ENCODE data around the gene PSMB7. TPM values are rescaled to one million over a fixed set of nuclear protein-coding genes. Genes with fewer than 3 reads are reported as not detected.

Gene PSMB7
- total RNA-seq (10 to 100 TPM; 56.9 to 58.6 TPM), polyA plus RNA-seq (100 to 1,000 TPM; 168 to 226 TPM)

- Histone ChIP-seq H3K36me3 (ENCODE audit: insufficient read depth, low read length) (peaks cover 38% of the 10 kb centered on the region), H3K9me3 (ENCODE audit: control insufficient read depth in 1 of 2, low read length in 2 of 2) (peaks cover 0 to 4% of the 10 kb centered on the region in 2 donors), H3K27ac (ENCODE audit: low read depth, low read length) (peak within 1 kb of the TSS; percentile 72), H3K27me3 (ENCODE audit: insufficient read depth, low read length) (no peaks in the 10 kb centered on the region), H3K4me1 (ENCODE audit: insufficient read depth, low read length) (peaks cover 22% of the 10 kb centered on the region), H3K4me3 (ENCODE audit: low read length in 2 of 2) (peak within 1 kb of the TSS; percentile 67 to 98)
- peaks cover 0 to 2% (median 0%) of the 10 kb centered on the region in 8 donors for H3K9me3 Mint-ChIP-seq
- DNase-seq, result peak; percentile 95 to 97 (median 96)
- ChIA-PET POLR2A (ENCODE audit: partially characterized antibody) (interaction anchor here (0.7 to 1.1 kb wide), 4 partner anchors 9 to 29 kb away, joined by 3 read pairs; no protein-coding TSS in a partner anchor), CTCF (ENCODE audit: partially characterized antibody) (interaction anchor here (1.3 to 1.9 kb wide), 4 partner anchors 10 to 20 kb away, joined by 4 to 6 read pairs (median 5); no protein-coding TSS in a partner anchor)
- intact Hi-C loops (cut with micrococcal nuclease), result loop anchor here (10.0 kb wide), 1 partner anchor 160 kb away; the partner anchor contains the start of gene NEK6
- H3K27me3 Mint-ChIP-seq, result peaks cover 0 to 3% of the 10 kb centered on the region in 2 donors
- H3K36me3 Mint-ChIP-seq, result peaks cover 32 to 46% of the 10 kb centered on the region in 2 donors
- H3K4me1 Mint-ChIP-seq, result peaks cover 17 to 41% (median 23%) of the 10 kb centered on the region in 4 donors
- peak within 1 kb of the TSS; percentile 91 to 98 (median 98) for H3K27ac Mint-ChIP-seq
- H3K4me3 Mint-ChIP-seq, result peak within 1 kb of the TSS; percentile 95 to 99 (median 98)
Observed at GRCh38 chr9:124415102-124415851, at the start of gene PSMB7. Gene PSMB7, minus strand, starts transcription at chr9:124415442. Its CDS starts 17 bp downstream, at chr9:124415425.

DNA sequence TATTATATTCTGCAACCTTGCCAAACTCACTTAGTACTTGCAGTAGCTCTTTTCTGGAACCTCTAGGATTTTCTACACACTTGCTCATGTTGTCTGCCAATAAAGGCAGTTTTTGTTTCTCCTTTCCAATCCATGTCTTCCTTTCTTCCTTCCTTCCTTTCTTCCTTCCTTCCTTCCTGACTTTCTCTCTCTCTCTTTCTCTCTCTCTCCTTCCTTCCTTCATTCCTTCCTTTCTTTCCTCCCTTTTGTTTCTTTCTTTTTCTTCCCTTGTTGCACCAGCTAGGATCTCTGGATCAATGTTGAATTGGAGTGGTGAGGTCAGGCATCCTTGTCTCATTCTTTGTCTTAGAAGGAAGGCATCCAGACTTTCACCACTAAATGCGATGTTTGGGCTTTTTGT lies 47.5 kb upstream of the PSMB7 start:
- Histone ChIP-seq H3K4me3 (ENCODE audit: low read length in 2 of 2) (no peak overlapping the region), H3K36me3 (ENCODE audit: insufficient read depth, low read length) (no peaks in the 10 kb centered on the region), H3K27ac (ENCODE audit: low read depth, low read length) (no peak overlapping the region), H3K4me1 (ENCODE audit: insufficient read depth, low read length) (no peaks in the 10 kb centered on the region), H3K27me3 (ENCODE audit: insufficient read depth, low read length) (no peaks in the 10 kb centered on the region), H3K9me3 (ENCODE audit: control insufficient read depth in 1 of 2, low read length in 2 of 2) (no peaks in the 10 kb centered on the region)
- H3K9me3 Mint-ChIP-seq, result peaks cover 0 to 4% (median 0%) of the 10 kb centered on the region in 8 donors
- no peaks in the 10 kb centered on the region for H3K36me3 Mint-ChIP-seq
- intact Hi-C loops (cut with micrococcal nuclease), result no loop called here
- no peak for DNase-seq
- POLR2A ChIA-PET (ENCODE audit: partially characterized antibody), result no interaction called here
- no peak overlapping the region for H3K4me3 Mint-ChIP-seq
- CTCF ChIA-PET (ENCODE audit: partially characterized antibody), result interaction anchor here (1.4 kb wide), 1 partner anchor 9 kb away, joined by 3 read pairs; no protein-coding TSS in a partner anchor
- H3K27ac Mint-ChIP-seq, result no peak overlapping the region
- peaks cover 3 to 6% of the 10 kb centered on the region in 2 donors for H3K27me3 Mint-ChIP-seq
- no peaks in the 10 kb centered on the region for H3K4me1 Mint-ChIP-seq

- H3K4me1 ChIP-seq (ENCODE audit: insufficient read depth, low read length), result no peaks in the 10 kb centered on the region
- no peaks in the 10 kb centered on the region for H3K36me3 ChIP-seq (ENCODE audit: insufficient read depth, low read length)
- peaks cover 0 to 4% (median 0%) of the 10 kb centered on the region in 8 donors for H3K9me3 Mint-ChIP-seq
- CTCF ChIA-PET (ENCODE audit: partially characterized antibody), result no interaction called here
- no peak for DNase-seq
- no peaks in the 10 kb centered on the region for H3K9me3 ChIP-seq (ENCODE audit: control insufficient read depth in 1 of 2, low read length in 2 of 2)
- no peaks in the 10 kb centered on the region for H3K36me3 Mint-ChIP-seq
- H3K27me3 ChIP-seq (ENCODE audit: insufficient read depth, low read length), result no peaks in the 10 kb centered on the region
- no peak overlapping the region for H3K4me3 Mint-ChIP-seq
- H3K27ac ChIP-seq (ENCODE audit: low read depth, low read length), result no peak overlapping the region
- no peak overlapping the region for H3K4me3 ChIP-seq (ENCODE audit: low read length in 2 of 2)
- POLR2A ChIA-PET (ENCODE audit: partially characterized antibody), result no interaction called here
- intact Hi-C loops (cut with micrococcal nuclease), result no loop called here
- peaks cover 2 to 3% of the 10 kb centered on the region in 2 donors for H3K27me3 Mint-ChIP-seq
- H3K27ac Mint-ChIP-seq, result no peak overlapping the region
- no peaks in the 10 kb centered on the region for H3K4me1 Mint-ChIP-seq
Observed at GRCh38 chr9:124458441-124458840, 43.2 kb upstream of the PSMB7 start.

GRCh38 chr9:124457887-124458431 lies 42.7 kb upstream of the PSMB7 start:
- H3K9me3 Mint-ChIP-seq, result peaks cover 0 to 4% (median 0%) of the 10 kb centered on the region in 8 donors
- no peak for DNase-seq
- peaks cover 2 to 3% of the 10 kb centered on the region in 2 donors for H3K27me3 Mint-ChIP-seq
- H3K4me3 Mint-ChIP-seq, result no peak overlapping the region
- H3K36me3 Mint-ChIP-seq, result no peaks in the 10 kb centered on the region
- Histone ChIP-seq H3K4me1 (ENCODE audit: insufficient read depth, low read length) (no peaks in the 10 kb centered on the region), H3K9me3 (ENCODE audit: control insufficient read depth in 1 of 2, low read length in 2 of 2) (no peaks in the 10 kb centered on the region), H3K36me3 (ENCODE audit: insufficient read depth, low read length) (no peaks in the 10 kb centered on the region), H3K27ac (ENCODE audit: low read depth, low read length) (no peak overlapping the region), H3K27me3 (ENCODE audit: insufficient read depth, low read length) (no peaks in the 10 kb centered on the region), H3K4me3 (ENCODE audit: low read length in 2 of 2) (no peak overlapping the region)
- POLR2A ChIA-PET (ENCODE audit: partially characterized antibody), result no interaction called here
- no peak overlapping the region for H3K27ac Mint-ChIP-seq
- CTCF ChIA-PET (ENCODE audit: partially characterized antibody), result no interaction called here
- H3K4me1 Mint-ChIP-seq, result no peaks in the 10 kb centered on the region
- intact Hi-C loops (cut with micrococcal nuclease), result no loop called here

GRCh38 chr9:124457079-124457886 lies 42.0 kb upstream of the PSMB7 start:
- H3K4me1 Mint-ChIP-seq, result no peaks in the 10 kb centered on the region
- peaks cover 2 to 8% of the 10 kb centered on the region in 2 donors for H3K27me3 Mint-ChIP-seq
- Histone ChIP-seq H3K4me1 (ENCODE audit: insufficient read depth, low read length) (no peaks in the 10 kb centered on the region), H3K27me3 (ENCODE audit: insufficient read depth, low read length) (no peaks in the 10 kb centered on the region), H3K36me3 (ENCODE audit: insufficient read depth, low read length) (no peaks in the 10 kb centered on the region), H3K4me3 (ENCODE audit: low read length in 2 of 2) (no peak overlapping the region), H3K9me3 (ENCODE audit: control insufficient read depth in 1 of 2, low read length in 2 of 2) (no peaks in the 10 kb centered on the region), H3K27ac (ENCODE audit: low read depth, low read length) (no peak overlapping the region)
- ChIA-PET CTCF (ENCODE audit: partially characterized antibody) (no interaction called here), POLR2A (ENCODE audit: partially characterized antibody) (no interaction called here)
- intact Hi-C loops (cut with micrococcal nuclease), result no loop called here
- no peak overlapping the region for H3K27ac Mint-ChIP-seq
- H3K4me3 Mint-ChIP-seq, result no peak overlapping the region
- peaks cover 0 to 4% (median 0%) of the 10 kb centered on the region in 8 donors for H3K9me3 Mint-ChIP-seq
- no peak for DNase-seq
- no peaks in the 10 kb centered on the region for H3K36me3 Mint-ChIP-seq

DNA sequence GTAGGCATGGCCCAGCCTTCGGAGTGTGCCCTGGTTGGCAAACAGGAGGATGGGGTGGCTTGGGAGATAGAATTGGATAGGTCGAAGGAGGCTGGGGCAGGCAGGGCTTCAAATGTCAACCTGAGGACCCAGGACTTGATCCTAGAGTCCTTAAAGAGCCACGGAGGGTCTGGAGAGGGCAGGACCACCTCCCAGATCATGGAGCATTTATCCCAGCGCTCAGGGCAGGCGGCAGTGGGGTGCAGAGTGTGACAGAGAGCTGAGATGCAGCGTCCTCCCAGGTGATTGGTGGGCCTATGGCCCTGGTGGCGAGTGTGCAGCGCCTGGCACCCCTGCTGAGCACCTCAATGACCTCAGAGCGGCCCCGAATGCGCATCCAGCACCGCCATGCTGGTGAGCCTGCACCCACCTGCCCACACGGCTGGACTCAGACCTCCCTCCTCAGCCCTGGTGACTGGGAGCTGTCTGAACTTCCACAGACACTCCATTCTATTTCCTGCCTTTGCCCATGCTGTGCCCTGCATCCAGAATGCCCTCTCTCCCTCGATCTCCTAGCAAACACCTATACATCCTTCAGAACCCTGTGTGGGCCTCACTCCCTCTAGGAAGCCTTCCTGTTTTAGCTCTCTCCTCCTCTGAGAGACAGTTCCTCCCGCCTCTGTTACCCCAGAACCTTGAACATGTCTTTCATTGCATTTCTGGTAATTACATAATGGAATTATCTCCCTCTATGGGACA lies 41.3 kb upstream of the PSMB7 start:
- Histone ChIP-seq H3K27ac (ENCODE audit: low read depth, low read length) (no peak overlapping the region), H3K4me1 (ENCODE audit: insufficient read depth, low read length) (no peaks in the 10 kb centered on the region), H3K36me3 (ENCODE audit: insufficient read depth, low read length) (no peaks in the 10 kb centered on the region), H3K27me3 (ENCODE audit: insufficient read depth, low read length) (no peaks in the 10 kb centered on the region), H3K4me3 (ENCODE audit: low read length in 2 of 2) (no peak overlapping the region), H3K9me3 (ENCODE audit: control insufficient read depth in 1 of 2, low read length in 2 of 2) (no peaks in the 10 kb centered on the region)
- Mint-ChIP-seq H3K27ac (no peak overlapping the region), H3K4me3 (no peak overlapping the region), H3K4me1 (peaks cover 0 to 2% (median 0%) of the 10 kb centered on the region in 4 donors), H3K9me3 (peaks cover 0 to 4% (median 0%) of the 10 kb centered on the region in 8 donors), H3K36me3 (no peaks in the 10 kb centered on the region), H3K27me3 (peaks cover 4 to 12% of the 10 kb centered on the region in 2 donors)
- CTCF ChIA-PET (ENCODE audit: partially characterized antibody), result no interaction called here
- intact Hi-C loops (cut with micrococcal nuclease), result no loop called here
- POLR2A ChIA-PET (ENCODE audit: partially characterized antibody), result no interaction called here
- no peak for DNase-seq

Data from CD4-positive, alpha-beta memory T cell (primary cell).